HEK293 (cell line): ENCODE measurements around the gene EEFSEC.
A peak's percentile ranks its signal among the peaks of the same experiment; 100 is the strongest.

Source experiments
- CTCF ChIA-PET: fragments of 350-600 bp; formaldehyde crosslinking; extraction: SDS; loops from one replicate; lab custom pipeline; 2021; ENCODE audit warnings: antibody characterized with exemption; lab: Yijun Ruan, JAX
- POLR2A ChIA-PET: fragments of 300-600 bp; formaldehyde crosslinking; extraction: SDS; loops from one replicate; lab custom pipeline; 2020; ENCODE audit warnings: antibody characterized with exemption, inconsistent platforms; lab: Yijun Ruan, JAX
- H3K27ac ChIP-seq: fragments of 200-500 bp; sonication (Bioruptor generic); 2 replicates; pipeline ENCODE4 v1.5.1; 2014; ENCODE audit warnings: low read depth, low read length, control low read depth, inconsistent platforms; ENCODE audit errors: extremely low read depth
- H3K36me3 ChIP-seq, 2 experiments: fragments of 200-500 bp in 1 of 2; sonication (Bioruptor generic) in 1 of 2; 1 replicate in 1 of 2; 2 replicates in 1 of 2; pipeline ENCODE4 v1.5.1; 2014 to 2017; ENCODE audit warnings: inconsistent platforms in 2 of 2, low read length in 2 of 2; ENCODE audit not compliant: control insufficient read depth in 2 of 2, insufficient read depth in 1 of 2
- H3K4me1 ChIP-seq: fragments of 200-500 bp; sonication (Bioruptor generic); 2 replicates; pipeline ENCODE4 v1.5.1; 2014; ENCODE audit warnings: mild to moderate bottlenecking, low read length, inconsistent platforms; ENCODE audit not compliant: control insufficient read depth, insufficient read depth
- H3K4me3 ChIP-seq: 2 replicates; pipeline ENCODE4 v1.5.1; 2011; ENCODE audit warnings: low read depth, mild to moderate bottlenecking, control low read depth, low read length, moderate library complexity
- H3K9me3 ChIP-seq: fragments of 200-500 bp; sonication (Bioruptor generic); 2 replicates; pipeline ENCODE4 v1.5.1; 2014; ENCODE audit warnings: low read depth, low read length, inconsistent platforms; ENCODE audit not compliant: control insufficient read depth, insufficient read depth
- GLIS1 ChIP-seq: fragments of 450-650 bp; formaldehyde crosslinking; IDR thresholded peaks from 2 replicates; pipeline ENCODE4 v1.5.1; 2016; ENCODE audit warnings: missing biosample characterization, missing genetic modification characterization
- GLIS2 ChIP-seq: fragments of 450-650 bp; formaldehyde crosslinking; IDR thresholded peaks from 2 replicates; pipeline ENCODE4 v1.5.1; 2016; ENCODE audit warnings: missing biosample characterization, missing genetic modification characterization
- KLF1 ChIP-seq: fragments of 450-650 bp; formaldehyde crosslinking; IDR thresholded peaks from 2 replicates; pipeline ENCODE4 v1.5.1; 2016; ENCODE audit warnings: missing biosample characterization, missing genetic modification characterization
- KLF7 ChIP-seq: fragments of 450-650 bp; formaldehyde crosslinking; IDR thresholded peaks from 2 replicates; pipeline ENCODE4 v1.5.1; 2016; ENCODE audit warnings: missing biosample characterization, missing genetic modification characterization, borderline replicate concordance
- KLF9 ChIP-seq: fragments of 450-650 bp; formaldehyde crosslinking; IDR thresholded peaks from 2 replicates; pipeline ENCODE4 v1.5.1; 2016; ENCODE audit warnings: missing biosample characterization, missing genetic modification characterization, low read depth
- OVOL3 ChIP-seq: fragments of 450-650 bp; formaldehyde crosslinking; IDR thresholded peaks from 2 replicates; pipeline ENCODE4 v1.5.1; 2016; ENCODE audit warnings: missing biosample characterization, missing genetic modification characterization
- REPIN1 ChIP-seq: fragments of 450-650 bp; formaldehyde crosslinking; IDR thresholded peaks from 2 replicates; pipeline ENCODE4 v1.5.1; 2017; ENCODE audit warnings: missing biosample characterization, missing genetic modification characterization, low read depth
- SCRT2 ChIP-seq: fragments of 450-650 bp; formaldehyde crosslinking; IDR thresholded peaks from 2 replicates; pipeline ENCODE4 v1.5.1; 2016; ENCODE audit warnings: missing biosample characterization, missing genetic modification characterization
- SETDB1 ChIP-seq: IDR thresholded peaks from one replicate; pipeline ENCODE4 v1.6.1; 2017; ENCODE audit warnings: mild to moderate bottlenecking, low read length, moderate library complexity, mixed read lengths; ENCODE audit not compliant: insufficient read length
- SP2 ChIP-seq: fragments of 450-650 bp; formaldehyde crosslinking; IDR thresholded peaks from 2 replicates; pipeline ENCODE4 v1.5.1; 2016; ENCODE audit warnings: missing biosample characterization, missing genetic modification characterization
- TSHZ1 ChIP-seq: fragments of 450-650 bp; formaldehyde crosslinking; IDR thresholded peaks from 2 replicates; pipeline ENCODE4 v1.5.1; 2016; ENCODE audit warnings: missing biosample characterization, missing genetic modification characterization, borderline replicate concordance
- YY1 ChIP-seq: fragments of 450-650 bp; formaldehyde crosslinking; IDR thresholded peaks from 2 replicates; pipeline ENCODE4 v1.5.1; 2018; ENCODE audit warnings: missing biosample characterization, missing genetic modification characterization
- ZBTB1 ChIP-seq: fragments of 450-650 bp; formaldehyde crosslinking; IDR thresholded peaks from 2 replicates; pipeline ENCODE4 v1.5.1; 2016; ENCODE audit warnings: missing biosample characterization, missing genetic modification characterization
- ZBTB49 ChIP-seq: fragments of 450-650 bp; formaldehyde crosslinking; IDR thresholded peaks from 2 replicates; pipeline ENCODE4 v1.5.1; 2016; ENCODE audit warnings: missing biosample characterization, missing genetic modification characterization, low read depth
- ZFP3 ChIP-seq: fragments of 450-650 bp; formaldehyde crosslinking; IDR thresholded peaks from 2 replicates; pipeline ENCODE4 v1.5.1; 2016; ENCODE audit warnings: low read depth, missing biosample characterization, missing genetic modification characterization
- ZFP37 ChIP-seq: fragments of 450-650 bp; formaldehyde crosslinking; IDR thresholded peaks from 2 replicates; pipeline ENCODE4 v1.5.1; 2016; ENCODE audit warnings: missing biosample characterization, missing genetic modification characterization
- ZFP69B ChIP-seq: fragments of 450-650 bp; formaldehyde crosslinking; IDR thresholded peaks from 2 replicates; pipeline ENCODE4 v1.5.1; 2016; ENCODE audit warnings: missing biosample characterization, missing genetic modification characterization
- ZIC2 ChIP-seq: fragments of 450-650 bp; formaldehyde crosslinking; IDR thresholded peaks from 2 replicates; pipeline ENCODE4 v1.5.1; 2016; ENCODE audit warnings: missing biosample characterization, missing genetic modification characterization
- ZNF114 ChIP-seq: fragments of 450-650 bp; formaldehyde crosslinking; IDR thresholded peaks from 2 replicates; pipeline ENCODE4 v1.5.0; 2017; ENCODE audit warnings: missing biosample characterization, missing genetic modification characterization
- ZNF155 ChIP-seq: fragments of 450-650 bp; formaldehyde crosslinking; IDR thresholded peaks from 2 replicates; pipeline ENCODE4 v1.5.1; 2016; ENCODE audit warnings: missing biosample characterization, missing genetic modification characterization
- ZNF175 ChIP-seq: fragments of 450-650 bp; formaldehyde crosslinking; IDR thresholded peaks from 2 replicates; pipeline ENCODE4 v1.5.1; 2016; ENCODE audit warnings: missing biosample characterization, missing genetic modification characterization
- ZNF404 ChIP-seq: fragments of 450-650 bp; formaldehyde crosslinking; IDR thresholded peaks from 2 replicates; pipeline ENCODE4 v1.5.1; 2017; ENCODE audit warnings: missing biosample characterization, missing genetic modification characterization
- ZNF433 ChIP-seq: fragments of 450-650 bp; formaldehyde crosslinking; IDR thresholded peaks from 2 replicates; pipeline ENCODE4 v1.5.1; 2016; ENCODE audit warnings: missing biosample characterization, missing genetic modification characterization, low read depth
- ZNF555 ChIP-seq: fragments of 450-650 bp; formaldehyde crosslinking; conservative IDR thresholded peaks from 2 replicates; pipeline ENCODE4 v1.5.1; 2017; ENCODE audit warnings: missing biosample characterization, mild to moderate bottlenecking, missing genetic modification characterization, inconsistent platforms
- ZNF670 ChIP-seq: fragments of 450-650 bp; formaldehyde crosslinking; IDR thresholded peaks from 2 replicates; pipeline ENCODE4 v1.5.1; 2016; ENCODE audit warnings: missing biosample characterization, missing genetic modification characterization, low read depth
- ZNF76 ChIP-seq: fragments of 450-650 bp; formaldehyde crosslinking; IDR thresholded peaks from 2 replicates; pipeline ENCODE4; 2016; ENCODE audit warnings: low read depth, missing biosample characterization, missing genetic modification characterization, borderline replicate concordance
- TF ChIP-seq, protein P1 (sequence below): fragments of 450-650 bp; formaldehyde crosslinking; IDR thresholded peaks from 2 replicates; pipeline ENCODE4 v1.5.1; 2016; ENCODE audit warnings: missing biosample characterization, missing genetic modification characterization

EEFSEC gene

GRCh38 chr3:128415773-128416577 is 262.7 kb downstream of the EEFSEC start:
- Histone ChIP-seq H3K36me3 (no peaks in the 10 kb centered on the region), H3K9me3 (no peaks in the 10 kb centered on the region), H3K27ac (no peak overlapping the region), H3K4me3 (no peak overlapping the region)
- POLR2A ChIA-PET, result no interaction called here
- peak; percentile 14; the same call in 1 of the 2 replicates for TF ChIP-seq SP2 (tag by site-specific recombination)
- TF ChIP-seq, protein P1, sequence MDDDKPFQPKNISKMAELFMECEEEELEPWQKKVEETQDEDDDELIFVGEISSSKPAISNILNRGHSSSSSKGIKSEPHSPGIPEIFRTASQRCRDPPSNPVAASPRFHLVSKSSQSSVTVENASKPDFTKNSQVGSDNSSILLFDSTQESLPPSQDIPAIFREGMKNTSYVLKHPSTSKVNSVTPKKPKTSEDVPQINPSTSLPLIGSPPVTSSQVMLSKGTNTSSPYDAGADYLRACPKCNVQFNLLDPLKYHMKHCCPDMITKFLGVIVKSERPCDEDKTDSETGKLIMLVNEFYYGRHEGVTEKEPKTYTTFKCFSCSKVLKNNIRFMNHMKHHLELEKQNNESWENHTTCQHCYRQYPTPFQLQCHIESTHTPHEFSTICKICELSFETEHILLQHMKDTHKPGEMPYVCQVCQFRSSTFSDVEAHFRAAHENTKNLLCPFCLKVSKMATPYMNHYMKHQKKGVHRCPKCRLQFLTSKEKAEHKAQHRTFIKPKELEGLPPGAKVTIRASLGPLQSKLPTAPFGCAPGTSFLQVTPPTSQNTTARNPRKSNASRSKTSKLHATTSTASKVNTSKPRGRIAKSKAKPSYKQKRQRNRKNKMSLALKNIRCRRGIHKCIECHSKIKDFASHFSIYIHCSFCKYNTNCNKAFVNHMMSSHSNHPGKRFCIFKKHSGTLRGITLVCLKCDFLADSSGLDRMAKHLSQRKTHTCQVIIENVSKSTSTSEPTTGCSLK (tag by site-specific recombination), result no peak
- no peak for TF ChIP-seq ZNF175 (tag by site-specific recombination)
- TF ChIP-seq SETDB1, result no peak
- no peak for TF ChIP-seq ZBTB1 (tag by site-specific recombination)
- no peak for TF ChIP-seq ZNF76 (tag by site-specific recombination)
- TF ChIP-seq TSHZ1, result no peak
- TF ChIP-seq, all 188 proteins: peak for 1
- CTCF ChIA-PET, result interaction anchor here (0.7 to 2.2 kb wide), 2 partner anchors 10 to 689 kb away, joined by 4 to 7 read pairs; no protein-coding TSS in a partner anchor
- no peaks in the 10 kb centered on the region for H3K4me1 ChIP-seq

GRCh38 chr3:128416578-128417211 is 263.4 kb downstream of the EEFSEC start:
- POLR2A ChIA-PET, result no interaction called here
- H3K27ac ChIP-seq, result no peak overlapping the region
- TF ChIP-seq KLF1 (tag by site-specific recombination), result 0 out of 2 replicates have a peak, but pooled peaks have one; percentile 36
- no peak for TF ChIP-seq OVOL3 (tag by site-specific recombination)
- no peak for TF ChIP-seq YY1 (tag by site-specific recombination)
- TF ChIP-seq ZNF404 (tag by site-specific recombination), result no peak
- no peak for TF ChIP-seq REPIN1 (tag by site-specific recombination)
- no peak for TF ChIP-seq ZNF555 (tag by site-specific recombination)
- peak; percentile 92 for TF ChIP-seq ZIC2 (tag by site-specific recombination)
- TF ChIP-seq ZBTB49, result no peak
- TF ChIP-seq GLIS1 (tag by site-specific recombination), result peak; percentile 62
- peak; percentile 51; the same call in 1 of the 2 replicates for TF ChIP-seq GLIS2
- TF ChIP-seq ZNF155 (tag by site-specific recombination), result no peak
- no peak for TF ChIP-seq ZNF114 (tag by site-specific recombination)
- peak; percentile 82 for TF ChIP-seq SCRT2 (tag by site-specific recombination)
- no peak for TF ChIP-seq ZFP69B (tag by site-specific recombination)
- TF ChIP-seq ZNF433 (tag by site-specific recombination), result no peak
- TF ChIP-seq ZFP37, result no peak
- no peak for TF ChIP-seq ZNF670 (tag by site-specific recombination)
- no peak for TF ChIP-seq ZFP3
- 0 out of 2 replicates have a peak, but pooled peaks have one; percentile 28 for TF ChIP-seq KLF9 (tag by site-specific recombination)
- 0 out of 2 replicates have a peak, but pooled peaks have one; percentile 30 for TF ChIP-seq KLF7 (tag by site-specific recombination)

More at GRCh38 chr3:128416578-128417211, 263.4 kb downstream of the EEFSEC start:
- H3K9me3 ChIP-seq, result no peaks in the 10 kb centered on the region
- CTCF ChIA-PET, result interaction anchor here (0.7 to 2.2 kb wide), 2 partner anchors 10 to 690 kb away, joined by 4 to 7 read pairs; no protein-coding TSS in a partner anchor
- no peaks in the 10 kb centered on the region for H3K36me3 ChIP-seq
- no peaks in the 10 kb centered on the region for H3K4me1 ChIP-seq
- no peak overlapping the region for H3K4me3 ChIP-seq
